ENCODE data around the gene HIRA.

HIRA gene

DNA sequence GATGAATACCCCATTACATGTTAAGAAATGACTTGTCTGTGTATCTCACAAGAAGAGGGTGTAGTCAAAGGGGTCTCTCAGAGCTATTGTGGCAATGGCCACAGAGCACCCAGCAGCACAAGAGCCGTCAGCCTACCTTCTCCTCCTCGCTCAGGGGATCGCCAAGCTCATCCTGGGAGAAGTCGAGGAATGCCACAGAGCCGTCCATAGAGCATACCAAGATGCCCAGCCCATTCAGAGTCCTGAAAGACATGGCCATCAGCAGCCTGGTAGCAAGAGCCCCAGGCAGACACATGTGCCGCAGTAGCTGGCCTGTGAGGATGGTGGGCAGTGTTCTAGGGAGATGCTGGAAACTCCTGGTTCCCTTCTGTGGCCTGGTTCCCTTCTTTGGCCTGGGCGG, 44.0 kb downstream of the HIRA start:
- H3K4me3 ChIP-seq (ENCODE audit: low read depth, low read length): no peak overlapping the region
- in situ Hi-C loops (cut with HindIII; ENCODE audit: low sequenced_read_pairs): no loop called here
- DNase-seq (ENCODE audit: low read depth, low spot score): no peak
- TF ChIP-seq CTCF (IDR thresholded peaks at IDR 0.05; ENCODE audit: low read depth, low read length): no peak

DNA sequence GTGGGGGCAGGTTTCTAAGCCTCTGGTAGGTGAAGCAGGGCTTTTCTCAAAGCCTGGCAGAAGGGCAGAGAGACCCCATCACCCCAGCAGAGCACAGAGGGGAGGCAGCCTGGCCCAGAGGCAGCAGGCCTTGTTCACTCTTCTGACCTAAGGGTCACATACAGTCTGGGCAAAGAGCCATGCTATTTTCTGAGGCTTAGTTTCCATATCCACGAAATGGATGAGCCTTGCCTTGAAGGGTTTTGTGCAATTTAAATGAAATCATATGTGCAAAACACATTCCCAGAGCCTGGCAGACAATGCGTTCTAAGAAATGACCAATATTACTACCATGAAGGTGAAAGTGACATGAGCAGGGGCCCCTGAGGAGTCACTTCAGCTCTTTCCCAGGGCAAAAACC, 44.5 kb downstream of the HIRA start:
- in situ Hi-C loops (cut with HindIII; ENCODE audit: low sequenced_read_pairs): no loop called here
- TF ChIP-seq CTCF (IDR thresholded peaks at IDR 0.05; ENCODE audit: low read depth, low read length): no peak
- DNase-seq (ENCODE audit: low read depth, low spot score): no peak
- no peak overlapping the region for H3K4me3 ChIP-seq (ENCODE audit: low read depth, low read length)

- H3K4me3 ChIP-seq (ENCODE audit: low read depth, low read length): no peak overlapping the region
- TF ChIP-seq CTCF (IDR thresholded peaks at IDR 0.05; ENCODE audit: low read depth, low read length): no peak
- in situ Hi-C loops (cut with HindIII; ENCODE audit: low sequenced_read_pairs): no loop called here
- DNase-seq (ENCODE audit: low read depth, low spot score): no peak
Observed at GRCh38 chr22:19386248-19386647, 45.3 kb downstream of the HIRA start.

GRCh38 chr22:19385221-19385906, 46.2 kb downstream of the HIRA start:
- H3K4me3 ChIP-seq (ENCODE audit: low read depth, low read length): no peak overlapping the region
- no peak for DNase-seq (ENCODE audit: low read depth, low spot score)
- in situ Hi-C loops (cut with HindIII; ENCODE audit: low sequenced_read_pairs): no loop called here
- no peak for TF ChIP-seq CTCF (IDR thresholded peaks at IDR 0.05; ENCODE audit: low read depth, low read length)

DNA sequence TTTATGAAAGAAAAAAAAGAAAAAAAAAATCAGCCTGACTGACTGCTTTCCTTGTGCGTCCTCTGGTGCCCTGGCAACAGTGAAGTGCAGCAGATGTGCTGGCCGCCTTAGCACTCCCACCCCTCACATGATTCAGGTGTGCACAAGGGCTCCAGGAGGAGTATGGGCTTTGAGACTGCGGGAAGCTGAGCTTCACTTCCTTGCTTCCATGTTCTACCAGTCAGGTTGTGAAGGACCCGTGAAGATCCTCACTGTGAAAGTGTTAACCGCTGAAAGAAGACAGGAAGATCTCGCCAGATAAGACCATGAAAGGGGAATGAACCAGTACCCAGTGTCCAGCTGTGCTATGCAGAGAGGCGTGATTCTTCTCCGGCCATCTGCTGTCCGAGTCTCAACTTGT, 48.2 kb downstream of the HIRA start:
- DNase-seq (ENCODE audit: low read depth, low spot score): no peak
- in situ Hi-C loops (cut with HindIII; ENCODE audit: low sequenced_read_pairs): no loop called here
- TF ChIP-seq CTCF (IDR thresholded peaks at IDR 0.05; ENCODE audit: low read depth, low read length): no peak
- H3K4me3 ChIP-seq (ENCODE audit: low read depth, low read length): no peak overlapping the region

GRCh38 chr22:19382240-19382639, 49.3 kb downstream of the HIRA start:
- in situ Hi-C loops (cut with HindIII; ENCODE audit: low sequenced_read_pairs): no loop called here

More at GRCh38 chr22:19382240-19382639, 49.3 kb downstream of the HIRA start:
- no peak for TF ChIP-seq CTCF (IDR thresholded peaks at IDR 0.05; ENCODE audit: low read depth, low read length)
- no peak for DNase-seq (ENCODE audit: low read depth, low spot score)
- H3K4me3 ChIP-seq (ENCODE audit: low read depth, low read length): no peak overlapping the region

All from astrocyte of the spinal cord (primary cell).